Astrocyte of the cerebellum (primary cell): ENCODE results near the gene PHTF1.

Source experiments
- DNase-seq: peaks from one replicate; pipeline ENCODE4 v3.0.0-alpha.2; 2011; ENCODE audit warnings: low read depth
- H3K4me3 ChIP-seq: 2 replicates; pipeline ENCODE4 v1.5.1; 2011; ENCODE audit warnings: mild to moderate bottlenecking, low read depth, low read length, moderate library complexity
- in situ Hi-C: cut with HindIII; loops from 2 replicates; pipeline ENCODE4 v1.10.0; 2017; ENCODE audit warnings: low sequenced_read_pairs
- TF ChIP-seq, protein P1 (sequence below): IDR thresholded peaks from 2 replicates; pipeline ENCODE4 v1.5.1; 2012; ENCODE audit warnings: low read length, low read depth, moderate library complexity, mild to moderate bottlenecking; ENCODE audit errors: missing control alignments

Gene PHTF1

DNA sequence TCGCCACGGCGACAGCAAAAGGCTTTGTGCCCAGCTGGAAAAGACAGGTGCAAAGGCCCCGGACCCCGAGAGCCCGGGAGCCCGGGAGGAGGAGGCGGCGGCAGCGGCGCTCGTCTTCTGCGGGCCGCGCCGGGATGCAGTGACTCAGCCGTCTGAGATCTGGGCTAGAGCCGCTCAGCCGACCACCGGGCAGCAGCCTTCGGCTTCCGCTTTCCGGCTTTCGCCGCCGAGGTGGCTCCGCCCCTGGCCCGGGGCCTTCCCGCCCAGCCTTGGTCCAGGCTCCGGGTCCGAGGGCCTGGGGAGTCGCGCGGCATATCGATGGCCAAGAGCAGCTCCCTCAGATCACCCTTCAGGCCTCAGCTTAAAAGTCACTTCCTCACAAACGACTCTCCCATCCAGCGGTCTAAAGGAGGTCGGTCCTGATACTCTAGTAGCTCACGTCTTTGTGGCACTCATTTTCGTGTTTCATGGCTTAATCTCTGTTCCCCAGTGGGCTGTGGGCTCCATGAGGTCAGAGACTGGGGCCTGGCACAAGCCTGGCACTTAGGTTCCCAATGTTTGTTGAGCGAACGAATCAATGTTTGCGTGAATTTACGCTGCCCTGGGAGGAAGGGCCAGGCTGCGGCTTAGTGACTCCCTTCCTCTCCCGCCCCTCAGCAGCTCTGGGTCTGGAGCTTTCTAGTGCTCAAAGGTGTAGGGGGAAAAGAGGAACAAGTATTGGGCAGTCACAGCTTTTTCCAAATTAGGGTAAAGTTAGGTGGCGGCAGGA is at the start of gene PHTF1:
TSS of gene PHTF1 (minus strand) at position 154 of the 769 bp plus-strand sequence. CDS start 783 bp downstream, outside the sequence.
- TF ChIP-seq, protein P1, sequence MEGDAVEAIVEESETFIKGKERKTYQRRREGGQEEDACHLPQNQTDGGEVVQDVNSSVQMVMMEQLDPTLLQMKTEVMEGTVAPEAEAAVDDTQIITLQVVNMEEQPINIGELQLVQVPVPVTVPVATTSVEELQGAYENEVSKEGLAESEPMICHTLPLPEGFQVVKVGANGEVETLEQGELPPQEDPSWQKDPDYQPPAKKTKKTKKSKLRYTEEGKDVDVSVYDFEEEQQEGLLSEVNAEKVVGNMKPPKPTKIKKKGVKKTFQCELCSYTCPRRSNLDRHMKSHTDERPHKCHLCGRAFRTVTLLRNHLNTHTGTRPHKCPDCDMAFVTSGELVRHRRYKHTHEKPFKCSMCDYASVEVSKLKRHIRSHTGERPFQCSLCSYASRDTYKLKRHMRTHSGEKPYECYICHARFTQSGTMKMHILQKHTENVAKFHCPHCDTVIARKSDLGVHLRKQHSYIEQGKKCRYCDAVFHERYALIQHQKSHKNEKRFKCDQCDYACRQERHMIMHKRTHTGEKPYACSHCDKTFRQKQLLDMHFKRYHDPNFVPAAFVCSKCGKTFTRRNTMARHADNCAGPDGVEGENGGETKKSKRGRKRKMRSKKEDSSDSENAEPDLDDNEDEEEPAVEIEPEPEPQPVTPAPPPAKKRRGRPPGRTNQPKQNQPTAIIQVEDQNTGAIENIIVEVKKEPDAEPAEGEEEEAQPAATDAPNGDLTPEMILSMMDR, result no peak
- peak within 1 kb of the TSS; percentile 82 for H3K4me3 ChIP-seq
- peak; percentile 45 for DNase-seq
- in situ Hi-C loops, result no loop called here

DNA sequence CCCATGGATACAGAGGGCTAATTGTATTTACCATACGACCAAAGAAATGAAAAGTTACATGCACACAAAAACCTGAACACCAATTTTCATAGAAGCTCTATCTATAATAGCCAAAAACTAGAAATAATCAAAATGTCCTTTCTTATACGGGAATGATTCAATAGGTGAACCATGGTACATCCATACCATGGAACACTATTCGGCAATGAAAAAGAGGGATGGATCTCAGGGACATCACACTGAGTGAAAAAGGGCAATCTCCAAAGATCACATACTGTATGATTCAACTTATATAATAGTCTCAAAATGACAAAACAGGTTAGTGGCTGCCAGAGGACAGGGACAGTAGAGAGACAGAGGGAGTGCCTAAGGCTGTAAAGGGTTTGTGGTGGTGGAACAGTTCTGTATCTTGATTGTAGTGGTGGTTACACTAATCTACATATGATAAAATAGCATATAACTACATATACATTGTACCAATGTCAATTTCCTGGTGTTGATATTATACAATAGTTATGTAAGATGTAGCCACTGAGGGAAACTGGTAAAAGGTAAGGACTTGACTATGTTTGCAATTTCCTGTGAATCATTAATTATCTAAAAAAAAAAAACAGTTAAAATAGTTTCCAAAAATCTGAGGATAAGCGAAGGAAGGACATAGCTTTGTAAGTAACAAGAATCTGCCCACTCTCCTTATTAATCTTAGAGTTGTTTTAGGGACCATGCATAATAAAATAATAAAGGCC is 49.3 kb upstream of the PHTF1 start:
- no peak overlapping the region for H3K4me3 ChIP-seq
- in situ Hi-C loops, result no loop called here
- TF ChIP-seq, protein P1, result no peak
- no peak for DNase-seq

DNA sequence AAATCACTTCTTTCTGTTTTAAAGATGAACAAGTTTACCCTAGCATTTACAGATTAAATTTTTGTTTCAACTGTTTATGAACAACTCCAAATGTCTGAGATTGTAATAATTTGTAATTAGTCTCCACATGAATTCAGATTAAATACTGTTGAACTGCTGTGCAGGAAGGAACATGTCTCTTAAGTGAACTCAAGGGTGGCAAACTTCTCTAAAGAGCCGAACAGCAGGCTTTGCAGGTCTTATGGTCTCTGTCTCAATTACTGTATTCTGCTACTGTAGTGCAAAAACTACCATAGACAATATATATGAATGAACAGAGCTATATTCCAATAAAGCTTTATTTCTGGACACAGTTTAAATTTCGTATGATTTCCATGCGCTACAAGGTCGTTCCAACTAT is 46.4 kb upstream of the PHTF1 start:
- no peak for DNase-seq

DNA sequence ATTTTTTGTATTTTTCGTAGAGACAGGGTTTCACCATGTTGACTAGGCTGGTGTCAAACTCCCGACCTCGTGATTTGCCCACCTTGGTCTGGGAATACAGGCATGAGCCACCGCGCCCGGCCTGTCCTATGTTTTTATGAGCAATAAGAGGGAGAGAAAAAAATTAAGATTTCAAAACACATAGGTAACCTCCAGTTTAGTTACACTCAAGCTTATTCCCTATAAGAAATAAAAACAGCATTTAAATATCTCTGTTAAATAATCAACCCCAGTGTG is 45.9 kb upstream of the PHTF1 start:
- TF ChIP-seq, protein P1, result no peak
- H3K4me3 ChIP-seq, result no peak overlapping the region
- no peak for DNase-seq
- in situ Hi-C loops, result no loop called here

More for the DNA sequence above, 46.4 kb upstream of the PHTF1 start:
- TF ChIP-seq, protein P1, result no peak
- no peak overlapping the region for H3K4me3 ChIP-seq
- in situ Hi-C loops, result no loop called here

DNA sequence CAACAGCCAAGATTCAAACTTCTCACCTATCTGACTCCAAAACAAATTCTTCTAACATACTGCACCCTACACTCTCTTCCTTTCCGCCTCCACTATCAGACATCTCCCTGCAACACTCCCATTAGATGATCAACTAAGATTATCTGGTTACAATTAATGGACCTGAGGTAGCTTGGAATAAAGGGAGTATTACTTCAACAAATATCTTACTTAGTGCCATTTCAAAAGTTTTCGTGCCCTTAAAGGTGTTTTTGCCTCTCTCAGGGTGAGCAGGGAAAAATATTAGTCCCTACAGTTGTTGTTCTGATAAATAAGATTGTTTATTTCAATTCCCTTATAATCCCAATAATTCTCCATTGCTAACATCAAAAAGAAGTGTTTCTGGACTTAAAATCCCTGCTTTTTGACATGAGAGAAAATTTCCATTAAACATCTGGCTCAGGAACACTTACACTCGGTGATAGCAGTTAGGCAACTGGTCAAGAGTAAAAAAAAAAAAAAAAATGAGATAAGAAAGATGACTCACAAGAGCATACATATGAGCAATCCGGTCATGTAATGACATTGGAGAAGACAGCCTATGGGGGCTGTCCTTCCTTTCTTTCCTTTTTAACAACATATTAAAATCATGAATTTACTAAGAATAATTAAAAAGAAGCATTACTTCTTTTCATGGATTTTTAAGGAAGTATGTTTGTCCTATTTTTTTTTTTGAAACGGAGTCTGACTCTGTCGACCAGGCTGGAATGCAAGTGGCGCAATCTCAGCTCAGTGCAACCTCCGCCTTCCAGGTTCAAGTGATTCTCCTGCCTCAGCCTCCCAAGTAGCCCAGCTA is 45.4 kb upstream of the PHTF1 start:
- no peak overlapping the region for H3K4me3 ChIP-seq
- TF ChIP-seq, protein P1, result no peak
- in situ Hi-C loops, result no loop called here
- no peak for DNase-seq

DNA sequence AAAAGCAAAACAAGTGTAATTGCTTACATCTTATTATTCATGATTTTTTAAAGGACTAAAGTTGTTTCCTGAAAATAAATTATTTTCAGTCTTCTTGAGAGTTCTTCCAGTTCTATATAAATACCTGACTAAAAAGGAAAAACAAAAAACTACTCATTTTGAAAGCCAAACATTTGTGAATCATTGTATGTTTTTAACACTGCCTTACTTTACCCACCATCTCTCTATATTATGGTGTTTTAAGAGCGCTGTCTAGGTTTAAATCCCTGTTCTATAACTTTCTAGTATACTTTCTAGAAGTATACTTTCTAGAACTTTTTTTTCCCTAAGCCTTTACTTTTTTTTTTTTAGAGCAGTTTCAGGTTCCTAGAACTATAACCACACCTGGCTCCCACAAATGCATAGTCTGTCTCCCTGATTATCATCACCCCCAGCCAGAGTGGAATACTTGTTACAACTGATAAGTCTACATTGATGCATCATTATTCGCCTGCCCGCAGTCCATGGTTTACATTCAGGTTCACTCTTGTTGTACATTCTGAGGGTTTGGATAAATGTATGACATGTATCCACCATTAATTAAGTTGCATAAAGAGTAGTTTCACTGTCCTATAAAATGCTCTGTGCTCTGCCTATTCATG is 43.2 kb upstream of the PHTF1 start:
- in situ Hi-C loops, result no loop called here
- TF ChIP-seq, protein P1, result no peak
- no peak for DNase-seq
- no peak overlapping the region for H3K4me3 ChIP-seq
